Stomach (tissue), 4 donors: ENCODE measurements around the gene B3GALNT1.

Experiments
- EP300 ChIP-seq: sonication (generic); formaldehyde crosslinking; IDR thresholded peaks from one replicate; pipeline ENCODE4 v1.6.1; 2017; ENCODE audit warnings: antibody characterized with exemption
- POLR2A ChIP-seq, 4 donors: fragments of 450-650 bp; IDR thresholded peaks; one replicate each; pipeline ENCODE4 v1.6.1; 2016; ENCODE audit warnings: antibody characterized with exemption in 4 of 4, control low read depth in 2 of 4, mild to moderate bottlenecking in 1 of 4, moderate library complexity in 1 of 4
- POLR2AphosphoS5 ChIP-seq, 3 donors: sonication (generic); formaldehyde crosslinking; IDR thresholded peaks; one replicate each; pipeline ENCODE4 v1.6.1; 2016; ENCODE audit warnings: antibody characterized with exemption in 3 of 3
- TF ChIP-seq, protein P1 (sequence below), 7 experiments: fragments of 450-650 bp in 4 of 7; fragments of 200-600 bp in 3 of 7; sonication (generic) in 3 of 7; IDR thresholded peaks; one replicate each; pipeline ENCODE4 v1.5.1; 2016 to 2019; ENCODE audit warnings: antibody characterized with exemption in 7 of 7, control low read depth in 2 of 7, mild to moderate bottlenecking in 1 of 7

DNA sequence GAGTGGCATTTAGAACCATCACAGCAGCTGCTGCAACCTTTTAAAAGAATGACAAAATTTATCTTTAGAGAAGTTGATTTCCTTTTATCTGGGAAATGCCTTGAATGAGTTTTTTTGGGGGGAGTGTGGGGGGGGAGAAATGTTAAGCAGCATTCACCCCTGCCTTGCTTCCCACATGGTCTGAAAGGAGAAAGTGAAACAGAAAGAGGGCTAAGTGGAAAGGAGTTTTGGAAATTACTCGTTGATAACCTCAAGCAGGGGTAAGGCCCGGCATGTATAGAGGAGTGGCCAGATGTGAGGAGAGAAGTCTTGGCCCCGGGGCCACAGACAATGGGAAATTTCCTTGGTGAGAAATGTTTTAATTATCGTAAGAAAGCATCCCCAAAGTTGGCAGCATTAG is 23.5 kb downstream of the B3GALNT1 start:
- TF ChIP-seq, protein P1, sequence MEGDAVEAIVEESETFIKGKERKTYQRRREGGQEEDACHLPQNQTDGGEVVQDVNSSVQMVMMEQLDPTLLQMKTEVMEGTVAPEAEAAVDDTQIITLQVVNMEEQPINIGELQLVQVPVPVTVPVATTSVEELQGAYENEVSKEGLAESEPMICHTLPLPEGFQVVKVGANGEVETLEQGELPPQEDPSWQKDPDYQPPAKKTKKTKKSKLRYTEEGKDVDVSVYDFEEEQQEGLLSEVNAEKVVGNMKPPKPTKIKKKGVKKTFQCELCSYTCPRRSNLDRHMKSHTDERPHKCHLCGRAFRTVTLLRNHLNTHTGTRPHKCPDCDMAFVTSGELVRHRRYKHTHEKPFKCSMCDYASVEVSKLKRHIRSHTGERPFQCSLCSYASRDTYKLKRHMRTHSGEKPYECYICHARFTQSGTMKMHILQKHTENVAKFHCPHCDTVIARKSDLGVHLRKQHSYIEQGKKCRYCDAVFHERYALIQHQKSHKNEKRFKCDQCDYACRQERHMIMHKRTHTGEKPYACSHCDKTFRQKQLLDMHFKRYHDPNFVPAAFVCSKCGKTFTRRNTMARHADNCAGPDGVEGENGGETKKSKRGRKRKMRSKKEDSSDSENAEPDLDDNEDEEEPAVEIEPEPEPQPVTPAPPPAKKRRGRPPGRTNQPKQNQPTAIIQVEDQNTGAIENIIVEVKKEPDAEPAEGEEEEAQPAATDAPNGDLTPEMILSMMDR (IDR thresholded peaks at IDR 0.05): no peak
- TF ChIP-seq POLR2A (IDR thresholded peaks at IDR 0.05) (no peak), EP300 (no peak), POLR2AphosphoS5 (IDR thresholded peaks at IDR 0.05) (no peak)
